ENCODE measurements around the gene ZBTB25. TPM values are rescaled to one million over a fixed set of nuclear protein-coding genes. Genes with fewer than 3 reads are reported as not detected.

Gene ZBTB25
- total and polyA plus RNA-seq, 12 donors = 4.4 to 17.2 (median 11.0) TPM

DNA sequence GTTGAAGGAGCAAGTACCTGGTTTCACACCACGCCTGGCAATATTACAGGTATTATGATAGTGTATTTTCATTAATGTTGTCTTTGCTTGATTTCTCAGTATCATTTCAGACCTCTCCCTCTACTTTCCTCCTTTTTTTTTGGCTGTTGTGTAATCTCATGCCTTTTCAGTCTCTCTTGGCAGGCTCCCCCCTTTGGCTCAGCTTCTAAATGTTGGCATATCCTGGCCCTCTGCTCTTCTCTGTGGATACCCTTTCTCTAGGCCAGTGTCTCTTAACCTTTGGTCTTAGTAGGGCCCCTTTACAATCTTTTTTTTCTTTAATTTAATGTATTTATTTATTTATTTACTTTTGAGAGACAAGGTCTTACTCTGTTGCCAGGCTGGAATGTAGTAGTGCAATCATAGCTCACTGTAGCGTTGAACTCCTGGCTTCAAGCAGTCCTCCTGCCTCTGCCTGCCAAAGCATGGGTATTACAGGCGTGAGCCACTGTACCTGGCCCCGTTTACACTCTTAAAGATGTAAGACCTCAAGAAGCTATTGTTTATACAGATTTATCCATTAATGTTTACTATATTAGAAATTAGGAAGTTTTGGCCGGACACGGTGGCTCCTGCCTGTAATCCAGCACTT, 102.7 kb downstream of the ZBTB25 start:
- no peaks in the 10 kb centered on the region for H3K9me3 ChIP-seq (replicated peaks in 1 of 3)
- WGBS, 4 donors = 92 to 96% (median 94%) methylated on average over 6 of the region's 6 CpGs
- no peaks in the 10 kb centered on the region for H3K36me3 ChIP-seq (replicated peaks in 1 of 2)
- TF ChIP-seq, protein P1, sequence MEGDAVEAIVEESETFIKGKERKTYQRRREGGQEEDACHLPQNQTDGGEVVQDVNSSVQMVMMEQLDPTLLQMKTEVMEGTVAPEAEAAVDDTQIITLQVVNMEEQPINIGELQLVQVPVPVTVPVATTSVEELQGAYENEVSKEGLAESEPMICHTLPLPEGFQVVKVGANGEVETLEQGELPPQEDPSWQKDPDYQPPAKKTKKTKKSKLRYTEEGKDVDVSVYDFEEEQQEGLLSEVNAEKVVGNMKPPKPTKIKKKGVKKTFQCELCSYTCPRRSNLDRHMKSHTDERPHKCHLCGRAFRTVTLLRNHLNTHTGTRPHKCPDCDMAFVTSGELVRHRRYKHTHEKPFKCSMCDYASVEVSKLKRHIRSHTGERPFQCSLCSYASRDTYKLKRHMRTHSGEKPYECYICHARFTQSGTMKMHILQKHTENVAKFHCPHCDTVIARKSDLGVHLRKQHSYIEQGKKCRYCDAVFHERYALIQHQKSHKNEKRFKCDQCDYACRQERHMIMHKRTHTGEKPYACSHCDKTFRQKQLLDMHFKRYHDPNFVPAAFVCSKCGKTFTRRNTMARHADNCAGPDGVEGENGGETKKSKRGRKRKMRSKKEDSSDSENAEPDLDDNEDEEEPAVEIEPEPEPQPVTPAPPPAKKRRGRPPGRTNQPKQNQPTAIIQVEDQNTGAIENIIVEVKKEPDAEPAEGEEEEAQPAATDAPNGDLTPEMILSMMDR (IDR thresholded peaks at IDR 0.05) = no peak
- no peak for TF ChIP-seq POLR2A (IDR thresholded peaks at IDR 0.05)
- no peaks in the 10 kb centered on the region for H3K4me1 ChIP-seq (replicated peaks in 1 of 2)
- no peak overlapping the region for H3K27ac ChIP-seq
- intact Hi-C loops (cut with DNase I) = no loop called here
- H3K4me3 ChIP-seq = no peak overlapping the region
- H3K27me3 ChIP-seq = no peaks in the 10 kb centered on the region
- DNase-seq = peak in 1 of 7 donors; percentile 19

Small RNA genes within 50 kb of the gene (small RNA-seq; reads per million reads assigned to genes)
- 0 reads per million in 2 donors for gene AL049869.4

Other genes with a start within 250 kb of the ZBTB25 start
- gene ESR2, start 209.5 kb downstream of the ZBTB25 start, total RNA-seq = 10 to 100 TPM in 7 of 9 donors, 1 to 10 TPM in 2; 4.3 to 36.0 (median 21.9) TPM
- gene ESR2, start 209.5 kb downstream of the ZBTB25 start, polyA plus RNA-seq = 1 to 10 TPM; 3.0 to 6.1 (median 5.0) TPM
- 10 to 100 TPM; 14.9 to 66.4 (median 36.2) TPM for gene MTHFD1, start 115.5 kb downstream of the ZBTB25 start, total RNA-seq
- 10 to 100 TPM; 32.8 to 59.2 (median 39.9) TPM for gene MTHFD1, start 115.5 kb downstream of the ZBTB25 start, polyA plus RNA-seq
- gene AKAP5, start 38.3 kb downstream of the ZBTB25 start, total RNA-seq = under 1 TPM; 0.06 to 0.78 (median 0.27) TPM
- under 1 TPM; 0.10 to 0.38 (median 0.16) TPM for gene AKAP5, start 38.3 kb downstream of the ZBTB25 start, polyA plus RNA-seq
- 10 to 100 TPM; 19.8 to 38.1 (median 31.4) TPM for gene ZBTB1, start 932 bp upstream of the ZBTB25 start, total RNA-seq
- gene ZBTB1, start 932 bp upstream of the ZBTB25 start, polyA plus RNA-seq = 10 to 100 TPM; 15.1 to 25.9 (median 19.4) TPM
- gene HSPA2, start 36.9 kb upstream of the ZBTB25 start, total RNA-seq = 10 to 100 TPM in 5 of 9 donors, 1 to 10 TPM in 4; 3.5 to 74.6 (median 16.5) TPM
- gene HSPA2, start 36.9 kb upstream of the ZBTB25 start, polyA plus RNA-seq = 1 to 10 TPM; 3.4 to 7.2 (median 5.1) TPM
- gene PPP1R36, start 46.1 kb upstream of the ZBTB25 start, total RNA-seq = 1 to 10 TPM in 4 of 9 donors, under 1 TPM in 5; 0.27 to 2.0 (median 0.95) TPM
- 1 to 10 TPM in 1 of 3 donors, under 1 TPM in 2; 0.67 to 2.2 (median 0.90) TPM for gene PPP1R36, start 46.1 kb upstream of the ZBTB25 start, polyA plus RNA-seq
- 10 to 100 TPM in 2 of 9 donors, 1 to 10 TPM in 7; 2.7 to 11.7 (median 8.4) TPM for gene PLEKHG3, start 200.6 kb upstream of the ZBTB25 start, total RNA-seq
- gene PLEKHG3, start 200.6 kb upstream of the ZBTB25 start, polyA plus RNA-seq = 10 to 100 TPM in 1 of 3 donors, 1 to 10 TPM in 2; 3.0 to 10.1 (median 9.5) TPM

Measured in adrenal gland (tissue), 12 donors.